Stimulated activated naive CD8-positive, alpha-beta T cell treated with anti-CD3 and anti-CD28 coated beads, Interleukin-15, Interleukin-2, amounts not matched to agents 100 ng/mL and 50 ng/mL, for 24 hours (primary cell): Measurements from ENCODE around the gene ZNF598.

Source experiments
- H3K27ac Mint-ChIP-seq: one replicate; pipeline ENCODE4 v1.8.0; 2021; ENCODE audit warnings: mild to moderate bottlenecking, mixed read lengths
- H3K27me3 Mint-ChIP-seq: one replicate; pipeline ENCODE4 v1.8.0; 2021; ENCODE audit warnings: mixed read lengths
- H3K36me3 Mint-ChIP-seq: one replicate; pipeline ENCODE4 v1.8.0; 2021; ENCODE audit warnings: low read depth, mixed read lengths
- H3K4me1 Mint-ChIP-seq: one replicate; pipeline ENCODE4 v1.8.0; 2021; ENCODE audit warnings: low read depth, mixed read lengths
- H3K4me3 Mint-ChIP-seq: one replicate; pipeline ENCODE4 v1.8.0; 2021; ENCODE audit warnings: mild to moderate bottlenecking, mixed read lengths
- H3K9me3 Mint-ChIP-seq: one replicate; pipeline ENCODE4 v1.8.0; 2021; ENCODE audit warnings: mixed read lengths

Gene ZNF598

GRCh38 chr16:1998852-1999801 is 10.5 kb downstream of the ZNF598 start:
- no peaks in the 10 kb centered on the region for H3K27me3 Mint-ChIP-seq
- H3K9me3 Mint-ChIP-seq: no peaks in the 10 kb centered on the region

GRCh38 chr16:1998360-1998835 is 11.2 kb downstream of the ZNF598 start:
- H3K27ac Mint-ChIP-seq: no peak overlapping the region
- H3K9me3 Mint-ChIP-seq: no peaks in the 10 kb centered on the region
- no peaks in the 10 kb centered on the region for H3K27me3 Mint-ChIP-seq
- peaks cover 14% of the 10 kb centered on the region for H3K4me1 Mint-ChIP-seq
- H3K36me3 Mint-ChIP-seq: peaks cover 25% of the 10 kb centered on the region
- no peak overlapping the region for H3K4me3 Mint-ChIP-seq

More at GRCh38 chr16:1998852-1999801, 10.5 kb downstream of the ZNF598 start:
- Mint-ChIP-seq H3K36me3 (peaks cover 25% of the 10 kb centered on the region), H3K4me3 (no peak overlapping the region), H3K4me1 (peaks cover 9% of the 10 kb centered on the region), H3K27ac (no peak overlapping the region)

- Mint-ChIP-seq H3K4me3 (no peak overlapping the region), H3K27me3 (no peaks in the 10 kb centered on the region), H3K9me3 (no peaks in the 10 kb centered on the region), H3K36me3 (peaks cover 25% of the 10 kb centered on the region), H3K27ac (peak overlapping the region; percentile 52), H3K4me1 (peaks cover 14% of the 10 kb centered on the region)
These were observed 11.9 kb downstream of the ZNF598 start for GRCh38 chr16:1997494-1998359.

- Mint-ChIP-seq H3K9me3 (no peaks in the 10 kb centered on the region), H3K27ac (no peak overlapping the region), H3K27me3 (peaks cover 10% of the 10 kb centered on the region), H3K4me1 (peaks cover 31% of the 10 kb centered on the region), H3K4me3 (peak overlapping the region; percentile 35), H3K36me3 (peaks cover 17% of the 10 kb centered on the region)
These were observed 15.9 kb downstream of the ZNF598 start for GRCh38 chr16:1993731-1994131.

- Mint-ChIP-seq H3K27ac (no peak overlapping the region), H3K4me1 (peaks cover 31% of the 10 kb centered on the region), H3K4me3 (no peak overlapping the region), H3K9me3 (no peaks in the 10 kb centered on the region), H3K36me3 (peaks cover 10% of the 10 kb centered on the region), H3K27me3 (peaks cover 16% of the 10 kb centered on the region)
These were observed 16.8 kb downstream of the ZNF598 start for GRCh38 chr16:1992704-1993317.

- H3K27ac Mint-ChIP-seq: no peak overlapping the region
- H3K4me3 Mint-ChIP-seq: peak overlapping the region; percentile 23
- H3K4me1 Mint-ChIP-seq: peaks cover 26% of the 10 kb centered on the region
- peaks cover 5% of the 10 kb centered on the region for H3K36me3 Mint-ChIP-seq
- no peaks in the 10 kb centered on the region for H3K9me3 Mint-ChIP-seq
- peaks cover 17% of the 10 kb centered on the region for H3K27me3 Mint-ChIP-seq
These were observed 17.5 kb downstream of the ZNF598 start for GRCh38 chr16:1991948-1992703.

- Mint-ChIP-seq H3K27ac (peak overlapping the region; percentile 78), H3K4me3 (peak overlapping the region; percentile 66), H3K4me1 (peaks cover 24% of the 10 kb centered on the region), H3K36me3 (peaks cover 7% of the 10 kb centered on the region), H3K9me3 (no peaks in the 10 kb centered on the region), H3K27me3 (peaks cover 17% of the 10 kb centered on the region)
These were observed 18.1 kb downstream of the ZNF598 start for GRCh38 chr16:1991588-1991947.

- Mint-ChIP-seq H3K4me1 (peaks cover 23% of the 10 kb centered on the region), H3K27me3 (peaks cover 17% of the 10 kb centered on the region), H3K36me3 (peaks cover 11% of the 10 kb centered on the region), H3K4me3 (peak overlapping the region; percentile 66), H3K9me3 (no peaks in the 10 kb centered on the region), H3K27ac (peak overlapping the region; percentile 78)
These were observed 18.5 kb downstream of the ZNF598 start for GRCh38 chr16:1991135-1991551.

GRCh38 chr16:1990351-1991134 is 19.1 kb downstream of the ZNF598 start:
- H3K9me3 Mint-ChIP-seq: no peaks in the 10 kb centered on the region
- peak overlapping the region; percentile 66 for H3K4me3 Mint-ChIP-seq
- H3K27me3 Mint-ChIP-seq: peaks cover 17% of the 10 kb centered on the region
- peak overlapping the region; percentile 78 for H3K27ac Mint-ChIP-seq
- H3K4me1 Mint-ChIP-seq: peaks cover 24% of the 10 kb centered on the region
- H3K36me3 Mint-ChIP-seq: peaks cover 11% of the 10 kb centered on the region

GRCh38 chr16:1990101-1990350 is 19.6 kb downstream of the ZNF598 start:
- Mint-ChIP-seq H3K4me3 (no peak overlapping the region), H3K4me1 (peaks cover 29% of the 10 kb centered on the region), H3K27me3 (peaks cover 17% of the 10 kb centered on the region), H3K36me3 (peaks cover 7% of the 10 kb centered on the region), H3K9me3 (no peaks in the 10 kb centered on the region), H3K27ac (no peak overlapping the region)

- Mint-ChIP-seq H3K36me3 (peaks cover 7% of the 10 kb centered on the region), H3K27me3 (peaks cover 17% of the 10 kb centered on the region), H3K4me3 (peak within 1 kb of the TSS; percentile 66), H3K4me1 (peaks cover 29% of the 10 kb centered on the region), H3K9me3 (no peaks in the 10 kb centered on the region), H3K27ac (no peak within 1 kb of the TSS)
These were observed 20.2 kb downstream of the ZNF598 start, which contains the start of gene SYNGR3 for GRCh38 chr16:1989209-1990100. SYNGR3 (plus strand) TSS chr16:1989970; CDS start chr16:1990103, 133 bp downstream.

- no peak overlapping the region for H3K27ac Mint-ChIP-seq
- peaks cover 7% of the 10 kb centered on the region for H3K36me3 Mint-ChIP-seq
- H3K9me3 Mint-ChIP-seq: no peaks in the 10 kb centered on the region
- H3K4me1 Mint-ChIP-seq: peaks cover 26% of the 10 kb centered on the region
- H3K4me3 Mint-ChIP-seq: no peak overlapping the region
- H3K27me3 Mint-ChIP-seq: peaks cover 28% of the 10 kb centered on the region
These were observed 22.4 kb downstream of the ZNF598 start for GRCh38 chr16:1987198-1987597.
